Spleen (tissue), 11 donors: Measurements from ENCODE around the gene RNASE3. TPM values are rescaled to one million over a fixed set of nuclear protein-coding genes. Genes with fewer than 3 reads are reported as not detected.
"Not testable (repeated sequence)": the region's sequence is repeated elsewhere in the genome, so short reads cannot be mapped to it uniquely, and the experiment has no call there.

Experiments
- DNase-seq: peaks from one replicate; pipeline ENCODE4 v3.0.0-alpha.2; 2020
- H3K27ac ChIP-seq, 8 donors: fragments of 200-600 bp; sonication (generic) in 7 of 8; 1 replicate in 4 of 8; 2 replicates in 4 of 8; pipeline versions ENCODE4 v1.5.0 to v1.8.0; 2016 to 2021; ENCODE audit warnings: inconsistent platforms in 4 of 8, mild to moderate bottlenecking in 4 of 8, moderate library complexity in 1 of 8
- H3K27me3 ChIP-seq, 7 donors: fragments of 200-600 bp; sonication (generic) in 6 of 7; replicated peaks in 1 of 7; 1 replicate in 4 of 7; 2 replicates in 3 of 7; pipeline versions ENCODE4 v1.5.0 to v1.8.0; 2016 to 2021; ENCODE audit warnings: inconsistent platforms in 3 of 7, mild to moderate bottlenecking in 1 of 7
- H3K36me3 ChIP-seq, 6 donors: fragments of 200-600 bp; sonication (generic) in 5 of 6; 1 replicate in 4 of 6; 2 replicates in 2 of 6; pipeline versions ENCODE4 v1.5.0 to v1.8.0; 2016 to 2021; ENCODE audit warnings: inconsistent platforms in 2 of 6
- H3K4me1 ChIP-seq, 6 donors: fragments of 200-600 bp; sonication (generic) in 5 of 6; 1 replicate in 3 of 6; 2 replicates in 3 of 6; pipeline versions ENCODE4 v1.5.0 to v1.8.0; 2016 to 2021; ENCODE audit warnings: inconsistent platforms in 3 of 6
- H3K4me3 ChIP-seq, 8 donors: fragments of 200-600 bp; sonication (generic) in 7 of 8; 1 replicate in 4 of 8; 2 replicates in 4 of 8; pipeline versions ENCODE4 v1.5.0 to v1.8.0; 2016 to 2021; ENCODE audit warnings: inconsistent platforms in 4 of 8, mild to moderate bottlenecking in 4 of 8, moderate library complexity in 2 of 8
- H3K9me3 ChIP-seq, 8 donors: fragments of 200-600 bp; sonication (generic) in 7 of 8; 1 replicate in 4 of 8; 2 replicates in 4 of 8; pipeline versions ENCODE4 v1.5.0 to v1.8.0; 2016 to 2021; ENCODE audit warnings: inconsistent platforms in 4 of 8
- POLR2A ChIP-seq, 3 donors: fragments of 450-650 bp; IDR thresholded peaks; one replicate each; pipeline ENCODE4 v1.5.1; 2017; ENCODE audit warnings: antibody characterized with exemption in 3 of 3, mild to moderate bottlenecking in 1 of 3
- POLR2AphosphoS5 ChIP-seq, 3 donors: sonication (generic); formaldehyde crosslinking; IDR thresholded peaks; one replicate each; pipeline ENCODE4 v1.5.1; 2017; ENCODE audit warnings: antibody characterized with exemption in 3 of 3
- WGBS, 5 donors: extraction: QIAGEN DNeasy Blood & Tissue Kit in 3 of 5; methylation state at CpG; one replicate each; pipeline versions ENCODE4 v1.1.5 to v1.1.7; 2013 to 2018; 5-methylcytosine and 5-hydroxymethylcytosine counted together
- intact Hi-C: fragments of 100-400 bp; cut with DNase I; formaldehyde crosslinking; loops from one replicate; pipeline ENCODE4 v1.15.0; 2023; ENCODE audit warnings: low total_unique reads
- polyA plus RNA-seq, 3 donors: library from polyadenylated mRNA; stranded (reverse); fragments of 200-250 nt; gene quantifications; one replicate each; pipeline ENCODE4 v1.2.1, GENCODE V29; 2013
- total RNA-seq, 7 donors: library from RNA; depleted of rRNA in 3 of 7; stranded (reverse); fragments of >200 nt in 3 of 7; fragmentation: NEBNext Ultra II Directional in 4 of 7; extraction: Animal tissue kit (Norgen Biotek cat#: 25700) in 4 of 7; gene quantifications; one replicate each; pipeline versions ENCODE4 v1.1.0 to v1.2.1, GENCODE V29; 2016 to 2021
- TF ChIP-seq, protein P1 (sequence below), 11 experiments: fragments of 200-600 bp in 7 of 11; fragments of 450-650 bp in 4 of 11; sonication (generic) in 4 of 11; IDR thresholded peaks in 8 of 11; conservative IDR thresholded peaks in 3 of 11; 1 replicate in 7 of 11; 2 replicates in 4 of 11; pipeline versions ENCODE4 v1.4.0 to v1.8.0; 2016 to 2021; ENCODE audit warnings: antibody characterized with exemption in 11 of 11, inconsistent platforms in 4 of 11, mild to moderate bottlenecking in 1 of 11
- donor health status: healthy with polysubstance abuse.
- donor health status: DM: no; HTN: no; CAD: no; lungs with moderate emphysema.
- donor health status: DM: no; HTN: no; CAD: no.
- donor health status: Bipolar disorder and iron deficiency.
- donor health status: healthy.
- donor health status: DM: no; HTN: no; CAD: no.
- donor health status: DM: yes; HTN: yes; CAD: no.

The RNASE3 gene
- total and polyA plus RNA-seq, 10 donors, result 0.62 to 24.0 (median 2.6) TPM

DNA sequence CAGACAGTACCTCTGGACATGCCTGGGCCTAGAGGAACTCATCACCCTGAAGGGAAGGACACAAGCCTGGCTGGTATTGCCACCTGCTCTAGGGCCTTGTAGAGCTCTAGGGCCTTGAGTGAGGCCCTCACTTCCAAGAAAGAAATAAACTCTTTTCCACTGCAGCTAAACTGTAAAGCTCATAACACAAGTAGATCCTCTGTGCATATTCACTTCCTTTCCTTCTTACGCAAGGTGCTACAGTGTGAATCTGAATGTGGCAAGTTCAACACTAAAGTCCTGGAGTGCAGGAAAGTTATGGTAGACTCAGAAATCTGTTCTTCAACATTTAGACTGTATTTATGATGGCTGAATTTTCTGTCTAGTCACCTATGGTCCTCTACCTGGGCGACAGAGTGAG, 14.5 kb downstream of the RNASE3 start:
- no peak for TF ChIP-seq POLR2AphosphoS5 (IDR thresholded peaks at IDR 0.05)
- no peak for TF ChIP-seq POLR2A (IDR thresholded peaks at IDR 0.05)
- TF ChIP-seq, protein P1, sequence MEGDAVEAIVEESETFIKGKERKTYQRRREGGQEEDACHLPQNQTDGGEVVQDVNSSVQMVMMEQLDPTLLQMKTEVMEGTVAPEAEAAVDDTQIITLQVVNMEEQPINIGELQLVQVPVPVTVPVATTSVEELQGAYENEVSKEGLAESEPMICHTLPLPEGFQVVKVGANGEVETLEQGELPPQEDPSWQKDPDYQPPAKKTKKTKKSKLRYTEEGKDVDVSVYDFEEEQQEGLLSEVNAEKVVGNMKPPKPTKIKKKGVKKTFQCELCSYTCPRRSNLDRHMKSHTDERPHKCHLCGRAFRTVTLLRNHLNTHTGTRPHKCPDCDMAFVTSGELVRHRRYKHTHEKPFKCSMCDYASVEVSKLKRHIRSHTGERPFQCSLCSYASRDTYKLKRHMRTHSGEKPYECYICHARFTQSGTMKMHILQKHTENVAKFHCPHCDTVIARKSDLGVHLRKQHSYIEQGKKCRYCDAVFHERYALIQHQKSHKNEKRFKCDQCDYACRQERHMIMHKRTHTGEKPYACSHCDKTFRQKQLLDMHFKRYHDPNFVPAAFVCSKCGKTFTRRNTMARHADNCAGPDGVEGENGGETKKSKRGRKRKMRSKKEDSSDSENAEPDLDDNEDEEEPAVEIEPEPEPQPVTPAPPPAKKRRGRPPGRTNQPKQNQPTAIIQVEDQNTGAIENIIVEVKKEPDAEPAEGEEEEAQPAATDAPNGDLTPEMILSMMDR (IDR thresholded peaks at IDR 0.05 in 8 of 11, conservative IDR thresholded peaks at IDR 0.05 in 3 of 11), result no peak
- Histone ChIP-seq H3K9me3 (no peaks in the 10 kb centered on the region), H3K4me3 (no peak overlapping the region), H3K27me3 (no peaks in the 10 kb centered on the region), H3K27ac (peak overlapping the region in 4 of 8 donors; percentile 26 to 72 (median 53)), H3K4me1 (peaks cover 0 to 12% (median 0%) of the 10 kb centered on the region in 6 donors), H3K36me3 (no peaks in the 10 kb centered on the region)
- intact Hi-C loops, result no loop called here
- 61 to 94% (median 71%) methylated on average over 2 of the region's 2 CpGs for WGBS, 5 donors
- no peak for DNase-seq

DNA sequence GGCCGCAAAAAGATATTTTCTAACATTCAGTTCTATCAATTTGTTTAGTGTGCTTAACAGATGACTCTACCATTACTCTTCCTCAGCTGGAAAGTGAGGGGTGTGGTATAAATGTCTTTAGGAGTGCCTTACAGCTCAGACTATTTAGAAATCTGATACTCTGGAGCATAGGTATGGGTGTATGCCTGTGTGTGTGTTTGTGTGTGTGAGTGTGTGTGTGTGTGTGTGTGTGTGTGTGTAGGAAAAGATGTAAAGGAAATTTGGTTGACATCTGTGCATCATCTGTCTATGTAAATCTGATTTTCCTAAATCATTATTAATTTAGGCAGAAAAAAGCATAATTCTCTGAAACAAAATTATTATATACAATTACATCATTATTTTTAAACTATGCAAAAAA, 16.0 kb downstream of the RNASE3 start:
- no peak for TF ChIP-seq POLR2AphosphoS5 (IDR thresholded peaks at IDR 0.05)
- no peak for TF ChIP-seq POLR2A (IDR thresholded peaks at IDR 0.05)
- TF ChIP-seq, protein P1 (IDR thresholded peaks at IDR 0.05 in 8 of 11, conservative IDR thresholded peaks at IDR 0.05 in 3 of 11), result no peak
- intact Hi-C loops, result no loop called here
- no peak overlapping the region for H3K27ac ChIP-seq
- no peaks in the 10 kb centered on the region for H3K27me3 ChIP-seq
- no peak for DNase-seq
- WGBS, 5 donors, result 86 to 96% (median 94%) methylated on average over 1 of the region's 1 CpG
- H3K4me1 ChIP-seq, result peaks cover 0 to 12% (median 0%) of the 10 kb centered on the region in 6 donors
- H3K36me3 ChIP-seq, result no peaks in the 10 kb centered on the region
- H3K9me3 ChIP-seq, result no peaks in the 10 kb centered on the region
- no peak overlapping the region for H3K4me3 ChIP-seq

DNA sequence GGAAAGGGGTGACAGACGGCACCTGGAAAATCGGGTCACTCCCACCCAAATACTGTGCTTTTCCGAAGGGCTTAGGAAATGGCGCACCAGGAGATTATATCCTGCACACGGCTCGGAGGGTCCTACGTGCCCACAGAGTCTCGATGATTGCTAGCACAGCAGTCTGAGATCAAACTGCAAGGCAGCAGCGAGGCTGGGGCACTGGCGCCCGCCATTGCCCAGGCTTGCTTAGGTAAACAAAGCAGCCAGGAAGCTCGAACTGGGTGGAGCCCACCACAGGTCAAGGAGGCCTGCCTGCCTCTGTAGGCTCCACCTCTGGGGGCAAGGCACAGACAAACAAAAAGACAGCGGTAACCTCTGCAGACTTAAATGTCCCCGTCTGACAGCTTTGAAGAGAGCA, 19.6 kb downstream of the RNASE3 start:
- H3K4me3 ChIP-seq, H3K27ac ChIP-seq, H3K36me3 ChIP-seq, DNase-seq, H3K4me1 ChIP-seq, H3K27me3 ChIP-seq, H3K9me3 ChIP-seq, intact Hi-C loops: not testable (repeated sequence)
- WGBS, 5 donors, result 74 to 79% (median 75%) methylated on average over 11 to 14 of the region's 14 CpGs

DNA sequence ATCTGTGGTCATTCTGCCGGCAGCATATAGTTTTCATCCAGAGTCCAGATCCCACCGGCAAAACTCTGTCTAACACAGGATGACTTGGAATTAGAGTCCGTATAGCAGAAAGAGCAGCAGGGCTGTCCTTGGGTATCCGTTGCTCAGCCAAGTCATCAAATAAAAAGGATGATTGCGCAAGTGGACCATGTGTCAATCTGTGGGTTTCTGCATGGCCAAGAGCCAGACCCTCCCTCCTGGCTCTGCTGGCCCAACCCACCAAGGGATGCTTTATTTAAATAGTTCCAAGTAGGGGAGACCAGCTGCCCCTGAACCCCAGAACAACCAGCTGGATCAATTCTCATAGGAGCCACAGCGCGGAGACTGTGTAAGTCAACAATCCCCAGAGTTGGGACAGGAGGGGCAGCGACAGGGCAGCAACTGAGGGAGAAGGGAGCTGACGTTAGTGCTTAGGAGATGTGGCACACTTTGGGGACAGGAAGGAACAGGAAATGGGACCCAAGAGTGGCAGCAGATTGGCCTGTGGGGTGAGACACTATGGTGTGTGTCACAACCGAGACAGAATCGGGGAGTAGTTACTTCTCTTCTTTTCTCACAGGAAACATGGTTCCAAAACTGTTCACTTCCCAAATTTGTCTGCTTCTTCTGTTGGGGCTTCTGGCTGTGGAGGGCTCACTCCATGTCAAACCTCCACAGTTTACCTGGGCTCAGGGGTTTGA, 28.0 kb downstream of the RNASE3 start:
- H3K4me3 ChIP-seq, H3K36me3 ChIP-seq, H3K9me3 ChIP-seq, H3K4me1 ChIP-seq, DNase-seq, intact Hi-C loops: not testable (repeated sequence)
- 36 to 59% (median 42%) methylated on average over 9 to 11 of the region's 11 CpGs for whole genome bisulfite sequencing, 5 donors
- Histone ChIP-seq H3K27ac (peak overlapping the region in 3 of 8 donors; percentile 43 to 67 (median 64)), H3K27me3 (peaks cover 0 to 28% (median 0%) of the 10 kb centered on the region in 7 donors)

DNA sequence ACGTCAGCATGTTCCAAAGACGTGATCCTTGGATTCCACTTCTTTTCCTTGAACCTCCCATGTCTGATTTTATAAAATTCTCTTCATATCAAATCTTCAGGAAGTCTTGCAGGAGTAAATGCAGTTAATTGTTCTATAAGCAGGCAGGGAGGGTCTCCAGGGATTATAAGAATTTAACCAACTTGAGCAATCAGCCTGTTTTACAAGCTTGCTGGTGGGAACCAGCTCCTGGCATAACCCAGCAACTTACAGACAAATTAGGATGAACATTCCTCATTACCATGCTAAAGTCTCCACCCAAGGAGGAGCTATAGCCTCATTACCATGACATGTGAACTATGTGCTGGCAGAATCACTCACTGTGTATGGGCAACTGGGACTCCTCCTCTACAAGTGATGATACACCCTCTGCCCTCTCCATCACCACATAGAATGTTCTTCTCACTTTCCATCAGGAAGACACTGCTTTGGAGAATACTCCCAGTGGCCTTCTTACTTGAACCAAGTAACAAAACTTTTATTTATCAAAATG, 32.6 kb downstream of the RNASE3 start:
- peaks cover 0 to 17% (median 12%) of the 10 kb centered on the region in 8 donors for H3K9me3 ChIP-seq
- DNase-seq, H3K4me3 ChIP-seq, intact Hi-C loops, H3K4me1 ChIP-seq, H3K27ac ChIP-seq, H3K36me3 ChIP-seq: not testable (repeated sequence)
- WGBS, 5 donors, result 25 to 40% (median 31%) methylated on average over 2 of the region's 2 CpGs
- peaks cover 0 to 26% (median 0%) of the 10 kb centered on the region in 7 donors for H3K27me3 ChIP-seq
